ENCODE data around the gene RAB43.

DNA sequence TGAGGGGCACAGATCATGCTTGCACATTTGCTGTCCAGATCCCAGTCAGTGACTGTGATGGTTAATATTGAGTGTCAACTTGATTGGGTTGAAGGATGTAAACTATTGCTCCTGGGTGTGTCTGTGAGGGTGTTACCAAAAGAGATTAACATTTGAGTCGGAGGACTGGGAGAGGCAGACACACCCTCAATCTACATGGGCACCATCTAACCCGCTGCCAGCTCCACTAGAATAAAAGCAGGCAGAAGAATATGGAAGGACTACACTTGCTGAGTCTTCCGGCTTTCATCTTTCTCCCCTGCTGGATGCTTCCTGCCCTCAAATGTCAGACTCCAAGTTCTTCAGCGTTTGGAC lies 55.9 kb downstream of the RAB43 start:
- TF ChIP-seq, protein P1, sequence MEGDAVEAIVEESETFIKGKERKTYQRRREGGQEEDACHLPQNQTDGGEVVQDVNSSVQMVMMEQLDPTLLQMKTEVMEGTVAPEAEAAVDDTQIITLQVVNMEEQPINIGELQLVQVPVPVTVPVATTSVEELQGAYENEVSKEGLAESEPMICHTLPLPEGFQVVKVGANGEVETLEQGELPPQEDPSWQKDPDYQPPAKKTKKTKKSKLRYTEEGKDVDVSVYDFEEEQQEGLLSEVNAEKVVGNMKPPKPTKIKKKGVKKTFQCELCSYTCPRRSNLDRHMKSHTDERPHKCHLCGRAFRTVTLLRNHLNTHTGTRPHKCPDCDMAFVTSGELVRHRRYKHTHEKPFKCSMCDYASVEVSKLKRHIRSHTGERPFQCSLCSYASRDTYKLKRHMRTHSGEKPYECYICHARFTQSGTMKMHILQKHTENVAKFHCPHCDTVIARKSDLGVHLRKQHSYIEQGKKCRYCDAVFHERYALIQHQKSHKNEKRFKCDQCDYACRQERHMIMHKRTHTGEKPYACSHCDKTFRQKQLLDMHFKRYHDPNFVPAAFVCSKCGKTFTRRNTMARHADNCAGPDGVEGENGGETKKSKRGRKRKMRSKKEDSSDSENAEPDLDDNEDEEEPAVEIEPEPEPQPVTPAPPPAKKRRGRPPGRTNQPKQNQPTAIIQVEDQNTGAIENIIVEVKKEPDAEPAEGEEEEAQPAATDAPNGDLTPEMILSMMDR (IDR thresholded peaks at IDR 0.05), result no peak
- TF ChIP-seq POLR2A (IDR thresholded peaks at IDR 0.05), result no peak
